ENCODE results near the gene ARHGAP19. TPM values are rescaled to one million over a fixed set of nuclear protein-coding genes. Genes with fewer than 3 reads are reported as not detected.

ARHGAP19 gene
- total and polyA plus RNA-seq, 4 donors: 11.6 to 35.5 (median 16.9) TPM

DNA sequence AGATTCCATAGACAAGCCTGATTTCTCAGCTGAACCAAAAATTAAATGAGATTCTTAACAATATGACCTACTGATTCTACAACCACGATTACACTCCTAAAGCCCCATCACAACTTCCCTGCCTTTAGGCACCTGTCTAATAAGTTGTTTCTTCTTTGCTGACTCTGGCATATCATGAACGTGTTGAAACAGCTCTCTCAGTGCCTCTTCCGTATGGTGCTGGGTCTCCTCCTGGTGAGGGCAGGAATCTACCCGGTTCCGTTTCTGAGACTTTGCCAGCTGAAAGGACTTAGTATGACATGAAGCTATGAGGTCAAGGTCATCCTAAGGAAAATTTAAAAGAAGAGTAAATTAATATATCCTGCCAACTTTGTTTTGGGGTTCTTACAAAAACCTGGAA, 48.6 kb downstream of the ARHGAP19 start:
- Histone ChIP-seq H3K4me3 (ENCODE audit: low read depth, low read length) (no peak overlapping the region), H3K27ac (ENCODE audit: low read depth, low read length) (no peak overlapping the region), H3K27me3 (ENCODE audit: control insufficient read depth, insufficient read depth, low read length) (no peaks in the 10 kb centered on the region), H3K36me3 (ENCODE audit: control insufficient read depth, insufficient read depth, low read length) (peaks cover 3% of the 10 kb centered on the region), H3K4me1 (ENCODE audit: control insufficient read depth, insufficient read depth, low read length) (no peaks in the 10 kb centered on the region), H3K9me3 (ENCODE audit: control insufficient read depth, insufficient read depth, low read length) (no peaks in the 10 kb centered on the region)
- no peak for DNase-seq (ENCODE audit: low read depth in 4 of 6, low spot score in 6 of 6)
- WGBS (ENCODE audit: insufficient coverage): 93% methylated on average over 5 of the region's 5 CpGs

DNA sequence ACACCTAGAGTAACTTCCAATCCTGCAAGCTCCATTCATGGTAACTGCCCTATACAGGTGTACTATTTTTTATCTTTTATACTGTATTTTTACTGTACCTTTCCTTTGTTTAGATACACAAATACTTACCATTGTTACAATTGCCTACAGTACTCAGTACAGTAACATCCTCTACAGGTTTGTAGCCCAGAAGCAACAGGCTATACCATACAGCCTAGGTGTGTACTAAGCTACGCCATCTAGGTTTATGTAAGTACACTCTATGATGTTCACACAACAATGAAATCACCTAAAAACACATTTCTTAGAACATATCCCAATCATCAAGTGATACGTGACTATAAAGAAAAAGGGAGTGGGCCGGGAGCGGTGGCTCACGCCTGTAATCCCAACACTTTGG, 53.6 kb downstream of the ARHGAP19 start:
- Histone ChIP-seq H3K9me3 (ENCODE audit: control insufficient read depth, insufficient read depth, low read length) (no peaks in the 10 kb centered on the region), H3K36me3 (ENCODE audit: control insufficient read depth, insufficient read depth, low read length) (peaks cover 3% of the 10 kb centered on the region), H3K27me3 (ENCODE audit: control insufficient read depth, insufficient read depth, low read length) (no peaks in the 10 kb centered on the region), H3K27ac (ENCODE audit: low read depth, low read length) (no peak overlapping the region), H3K4me1 (ENCODE audit: control insufficient read depth, insufficient read depth, low read length) (no peaks in the 10 kb centered on the region), H3K4me3 (ENCODE audit: low read depth, low read length) (no peak overlapping the region)
- DNase-seq (ENCODE audit: low read depth in 4 of 6, low spot score in 6 of 6): no peak
- WGBS (ENCODE audit: insufficient coverage): no CpG with 5 or more reads among the region's 5 CpGs

DNA sequence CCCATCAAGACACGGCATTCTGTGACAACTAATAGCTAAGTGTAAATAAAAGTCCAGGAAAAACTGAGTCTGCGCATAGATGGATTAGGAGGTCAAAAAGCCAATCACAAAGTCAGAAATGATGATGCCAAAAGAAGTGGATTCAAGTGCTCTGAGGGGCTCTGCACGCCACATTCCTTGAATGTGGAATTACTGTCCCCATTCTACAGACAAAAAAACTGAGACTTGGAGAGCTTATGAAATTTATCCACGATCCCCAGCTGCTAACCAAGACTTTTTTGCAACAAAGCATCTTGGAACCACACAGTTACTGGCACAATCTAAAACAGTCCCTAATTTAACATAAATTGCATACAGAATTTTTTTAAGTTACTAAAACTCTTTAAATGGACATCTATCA, 57.1 kb downstream of the ARHGAP19 start:
- Histone ChIP-seq H3K36me3 (ENCODE audit: control insufficient read depth, insufficient read depth, low read length) (peaks cover 3% of the 10 kb centered on the region), H3K9me3 (ENCODE audit: control insufficient read depth, insufficient read depth, low read length) (no peaks in the 10 kb centered on the region), H3K27me3 (ENCODE audit: control insufficient read depth, insufficient read depth, low read length) (no peaks in the 10 kb centered on the region), H3K4me1 (ENCODE audit: control insufficient read depth, insufficient read depth, low read length) (no peaks in the 10 kb centered on the region), H3K4me3 (ENCODE audit: low read depth, low read length) (no peak overlapping the region), H3K27ac (ENCODE audit: low read depth, low read length) (no peak overlapping the region)
- 97% methylated on average over 3 of the region's 4 CpGs for WGBS (ENCODE audit: insufficient coverage)
- no peak for DNase-seq (ENCODE audit: low read depth in 4 of 6, low spot score in 6 of 6)

DNA sequence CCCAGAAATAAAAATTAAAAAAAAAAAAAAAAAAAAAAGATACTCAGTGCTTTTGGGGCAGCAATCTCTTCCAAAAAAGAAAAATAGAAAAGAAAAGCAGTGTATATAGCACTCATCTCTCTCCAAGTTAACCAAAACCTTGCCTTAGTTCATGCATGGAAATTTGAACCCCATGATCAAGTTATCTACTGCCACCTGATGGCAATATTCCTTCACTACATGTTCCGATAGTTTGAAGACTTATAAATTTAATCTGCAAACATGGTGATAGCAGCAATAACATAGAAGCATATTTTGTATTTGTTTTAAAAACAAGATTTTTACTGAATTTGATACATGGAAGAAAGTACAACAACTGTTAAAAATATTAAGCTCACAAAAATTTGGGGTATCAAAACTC, 58.0 kb downstream of the ARHGAP19 start:
- no peaks in the 10 kb centered on the region for H3K9me3 ChIP-seq (ENCODE audit: control insufficient read depth, insufficient read depth, low read length)
- peak in 4 of 6 donors; percentile 56 to 94 (median 71) for DNase-seq (ENCODE audit: low read depth in 4 of 6, low spot score in 6 of 6)
- H3K4me3 ChIP-seq (ENCODE audit: low read depth, low read length): no peak overlapping the region
- H3K36me3 ChIP-seq (ENCODE audit: control insufficient read depth, insufficient read depth, low read length): peaks cover 3% of the 10 kb centered on the region
- H3K27ac ChIP-seq (ENCODE audit: low read depth, low read length): no peak overlapping the region
- no peaks in the 10 kb centered on the region for H3K4me1 ChIP-seq (ENCODE audit: control insufficient read depth, insufficient read depth, low read length)
- WGBS (ENCODE audit: insufficient coverage): no CpG with 5 or more reads among the region's 1 CpG
- no peaks in the 10 kb centered on the region for H3K27me3 ChIP-seq (ENCODE audit: control insufficient read depth, insufficient read depth, low read length)

DNA sequence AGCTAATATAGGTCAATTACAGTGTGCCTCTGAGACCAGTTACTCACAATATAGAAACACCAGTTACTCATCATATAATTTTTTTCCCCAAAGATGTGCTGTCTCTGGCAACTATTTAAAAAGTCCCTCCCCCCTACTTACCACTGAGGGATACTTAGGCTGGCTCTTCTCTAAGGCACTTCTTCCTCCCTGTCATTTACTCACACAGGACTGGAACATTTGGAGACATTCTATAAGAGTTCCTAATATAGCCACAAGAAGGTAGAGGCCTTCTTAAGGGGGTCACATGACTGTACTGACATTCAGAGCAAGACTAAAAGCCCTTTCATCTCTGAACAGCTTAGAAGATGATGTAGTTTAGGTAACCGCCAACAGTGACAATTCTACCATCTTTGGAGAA, 62.3 kb downstream of the ARHGAP19 start:
- no peak overlapping the region for H3K27ac ChIP-seq (ENCODE audit: low read depth, low read length)
- no CpG with 5 or more reads among the region's 1 CpG for WGBS (ENCODE audit: insufficient coverage)
- H3K4me3 ChIP-seq (ENCODE audit: low read depth, low read length): no peak overlapping the region
- DNase-seq (ENCODE audit: low read depth in 4 of 6, low spot score in 6 of 6): no peak
- H3K4me1 ChIP-seq (ENCODE audit: control insufficient read depth, insufficient read depth, low read length): no peaks in the 10 kb centered on the region
- no peaks in the 10 kb centered on the region for H3K27me3 ChIP-seq (ENCODE audit: control insufficient read depth, insufficient read depth, low read length)
- no peaks in the 10 kb centered on the region for H3K9me3 ChIP-seq (ENCODE audit: control insufficient read depth, insufficient read depth, low read length)
- no peaks in the 10 kb centered on the region for H3K36me3 ChIP-seq (ENCODE audit: control insufficient read depth, insufficient read depth, low read length)

DNA sequence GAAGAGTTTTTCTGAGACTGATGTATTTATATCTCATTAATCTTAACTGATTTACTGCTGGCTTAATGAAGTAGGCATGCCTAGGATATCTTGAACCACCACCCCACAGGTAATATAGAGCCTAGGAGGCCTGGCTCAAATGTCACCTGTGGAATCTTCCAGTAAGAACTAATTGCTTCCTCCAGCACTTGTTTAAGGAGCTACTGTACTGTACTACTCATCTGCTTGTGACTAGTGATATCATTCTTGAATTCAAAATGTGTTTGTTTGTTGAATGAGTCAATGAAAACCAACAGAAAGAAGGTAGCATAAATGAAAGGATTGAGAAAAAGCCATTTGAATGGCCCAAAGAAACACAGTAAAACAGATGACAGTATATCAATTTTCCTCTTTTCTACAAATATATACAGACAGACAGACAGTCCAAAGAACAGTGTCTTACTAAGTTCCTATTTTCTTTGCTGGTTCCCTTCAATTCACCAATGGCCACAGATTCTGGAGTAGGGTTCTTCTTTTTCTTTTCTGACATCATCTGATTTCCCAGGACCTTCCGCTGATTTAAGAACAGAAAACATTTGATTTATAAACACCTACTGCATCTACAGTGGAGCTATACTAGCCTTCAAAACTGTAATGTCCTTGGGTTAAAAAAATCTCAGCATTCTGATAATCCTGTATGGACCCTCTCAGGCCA, 63.0 kb downstream of the ARHGAP19 start:
- H3K9me3 ChIP-seq (ENCODE audit: control insufficient read depth, insufficient read depth, low read length): no peaks in the 10 kb centered on the region
- no peak overlapping the region for H3K27ac ChIP-seq (ENCODE audit: low read depth, low read length)
- no peaks in the 10 kb centered on the region for H3K36me3 ChIP-seq (ENCODE audit: control insufficient read depth, insufficient read depth, low read length)
- H3K27me3 ChIP-seq (ENCODE audit: control insufficient read depth, insufficient read depth, low read length): no peaks in the 10 kb centered on the region
- no CpG with 5 or more reads among the region's 1 CpG for WGBS (ENCODE audit: insufficient coverage)
- H3K4me3 ChIP-seq (ENCODE audit: low read depth, low read length): no peak overlapping the region
- peaks cover 6% of the 10 kb centered on the region for H3K4me1 ChIP-seq (ENCODE audit: control insufficient read depth, insufficient read depth, low read length)
- DNase-seq (ENCODE audit: low read depth in 4 of 6, low spot score in 6 of 6): no peak

DNA sequence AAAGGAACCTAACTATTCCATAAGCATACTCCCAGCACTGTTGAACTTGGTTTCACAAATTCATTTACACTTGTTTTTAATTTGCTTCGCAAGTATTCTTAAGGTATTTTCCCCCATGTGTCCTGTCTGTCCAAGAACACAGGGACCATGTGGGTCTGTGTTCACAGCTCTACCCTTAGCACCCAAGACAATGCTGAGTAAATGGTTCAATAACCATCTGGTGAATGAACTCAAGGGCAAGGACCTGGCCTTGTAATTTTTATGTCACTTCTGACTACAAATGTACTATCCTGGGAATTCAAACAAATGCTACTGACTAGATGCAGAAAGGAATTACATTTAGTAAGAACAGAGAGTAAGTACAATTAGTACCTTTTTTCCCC, 63.7 kb downstream of the ARHGAP19 start:
- Histone ChIP-seq H3K4me1 (ENCODE audit: control insufficient read depth, insufficient read depth, low read length) (peaks cover 9% of the 10 kb centered on the region), H3K27ac (ENCODE audit: low read depth, low read length) (no peak overlapping the region), H3K9me3 (ENCODE audit: control insufficient read depth, insufficient read depth, low read length) (no peaks in the 10 kb centered on the region), H3K27me3 (ENCODE audit: control insufficient read depth, insufficient read depth, low read length) (no peaks in the 10 kb centered on the region), H3K4me3 (ENCODE audit: low read depth, low read length) (no peak overlapping the region), H3K36me3 (ENCODE audit: control insufficient read depth, insufficient read depth, low read length) (no peaks in the 10 kb centered on the region)
- 100% methylated on average over 1 of the region's 1 CpG for WGBS (ENCODE audit: insufficient coverage)
- no peak for DNase-seq (ENCODE audit: low read depth in 4 of 6, low spot score in 6 of 6)

DNA sequence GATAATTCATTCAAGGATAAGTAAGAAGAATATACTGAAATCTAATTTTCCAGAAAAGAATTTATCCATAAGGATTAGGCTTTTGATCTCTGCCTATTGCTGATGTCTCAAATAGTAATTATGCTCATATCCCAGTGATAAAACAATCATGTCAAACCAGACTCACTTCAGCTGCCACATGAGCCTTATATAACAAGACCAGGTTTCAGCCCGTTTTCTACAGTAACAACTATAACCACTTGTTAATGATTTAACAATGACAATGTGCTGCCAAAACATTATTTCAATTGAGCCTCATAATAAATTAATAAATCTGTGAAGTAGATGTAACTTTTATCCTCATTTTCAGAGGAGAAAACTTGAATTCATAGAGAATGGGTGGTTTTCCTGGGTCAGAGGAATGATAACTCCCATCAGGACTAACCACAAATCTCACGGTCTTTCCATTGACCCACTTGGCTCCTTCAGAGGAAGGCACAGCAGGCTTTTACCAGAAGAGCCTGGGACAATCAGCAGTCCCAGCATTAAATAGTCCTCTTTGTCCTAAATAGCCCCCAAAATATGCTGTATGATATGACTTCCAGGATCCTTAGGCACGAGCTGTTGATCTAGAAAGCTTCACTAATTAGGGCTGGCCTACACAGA, 64.2 kb downstream of the ARHGAP19 start:
- H3K27ac ChIP-seq (ENCODE audit: low read depth, low read length): no peak overlapping the region
- WGBS (ENCODE audit: insufficient coverage): 73% methylated on average over 2 of the region's 3 CpGs
- no peak overlapping the region for H3K4me3 ChIP-seq (ENCODE audit: low read depth, low read length)
- peaks cover 9% of the 10 kb centered on the region for H3K4me1 ChIP-seq (ENCODE audit: control insufficient read depth, insufficient read depth, low read length)
- no peak for DNase-seq (ENCODE audit: low read depth in 4 of 6, low spot score in 6 of 6)
- no peaks in the 10 kb centered on the region for H3K9me3 ChIP-seq (ENCODE audit: control insufficient read depth, insufficient read depth, low read length)
- H3K36me3 ChIP-seq (ENCODE audit: control insufficient read depth, insufficient read depth, low read length): no peaks in the 10 kb centered on the region
- H3K27me3 ChIP-seq (ENCODE audit: control insufficient read depth, insufficient read depth, low read length): no peaks in the 10 kb centered on the region

DNA sequence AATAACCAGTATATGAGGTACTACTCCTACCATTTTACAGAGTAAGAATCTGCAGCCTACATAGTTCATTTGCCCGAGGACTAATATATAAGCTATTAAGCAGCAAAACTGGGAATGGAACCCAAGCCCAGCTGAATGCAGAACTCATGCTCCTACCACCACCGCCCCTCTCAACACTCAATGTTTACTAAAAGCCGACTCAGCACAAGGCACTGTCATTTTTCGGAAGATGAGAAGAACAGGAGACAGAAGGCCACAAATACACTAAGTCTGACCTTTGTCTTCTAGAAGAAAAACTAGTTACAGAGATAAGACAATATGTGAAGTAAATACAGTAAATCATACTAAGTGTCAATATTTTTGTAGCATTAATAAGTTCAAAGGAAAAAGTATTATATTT, 66.0 kb downstream of the ARHGAP19 start:
- WGBS (ENCODE audit: insufficient coverage): 90% methylated on average over 2 of the region's 4 CpGs
- H3K36me3 ChIP-seq (ENCODE audit: control insufficient read depth, insufficient read depth, low read length): no peaks in the 10 kb centered on the region
- no peaks in the 10 kb centered on the region for H3K9me3 ChIP-seq (ENCODE audit: control insufficient read depth, insufficient read depth, low read length)
- H3K4me3 ChIP-seq (ENCODE audit: low read depth, low read length): no peak overlapping the region
- H3K27ac ChIP-seq (ENCODE audit: low read depth, low read length): no peak overlapping the region
- H3K27me3 ChIP-seq (ENCODE audit: control insufficient read depth, insufficient read depth, low read length): no peaks in the 10 kb centered on the region
- DNase-seq (ENCODE audit: low read depth in 4 of 6, low spot score in 6 of 6): peak in 1 of 6 donors; percentile 25
- peaks cover 17% of the 10 kb centered on the region for H3K4me1 ChIP-seq (ENCODE audit: control insufficient read depth, insufficient read depth, low read length)

Measured in spinal cord (tissue), 10 donors.